Subcutaneous abdominal adipose tissue (tissue), 5 donors: ENCODE measurements around the gene SPEM3.
"Not testable (repeated sequence)": the region's sequence is repeated elsewhere in the genome, so short reads cannot be mapped to it uniquely, and the experiment has no call there.

Experiments used
- H3K27ac ChIP-seq: one replicate; pipeline ENCODE4 v1.7.0; 2013; ENCODE audit warnings: low read depth, mild to moderate bottlenecking, inconsistent platforms, low read length, moderate library complexity
- H3K27me3 ChIP-seq, 5 donors: one replicate each; pipeline ENCODE4 v1.7.0; 2013; ENCODE audit warnings: low read length in 5 of 5, inconsistent platforms in 1 of 5; ENCODE audit not compliant: control insufficient read depth in 5 of 5, insufficient read depth in 4 of 5
- H3K36me3 ChIP-seq, 5 donors: one replicate each; pipeline ENCODE4 v1.7.0; 2013; ENCODE audit warnings: low read length in 5 of 5; ENCODE audit not compliant: control insufficient read depth in 5 of 5, insufficient read depth in 5 of 5
- H3K4me1 ChIP-seq, 5 donors: one replicate each; pipeline ENCODE4 v1.7.0; 2013; ENCODE audit warnings: low read length in 5 of 5, mild to moderate bottlenecking in 3 of 5, moderate library complexity in 1 of 5; ENCODE audit not compliant: control insufficient read depth in 5 of 5, insufficient read depth in 5 of 5
- H3K4me3 ChIP-seq, 5 donors: one replicate each; pipeline ENCODE4 v1.7.0; 2013; ENCODE audit warnings: low read length in 5 of 5, low read depth in 1 of 5
- H3K9ac ChIP-seq, 5 donors: one replicate each; pipeline ENCODE4 v1.7.0; 2013; ENCODE audit warnings: low read length in 5 of 5, mild to moderate bottlenecking in 4 of 5, moderate library complexity in 3 of 5
- H3K9me3 ChIP-seq, 5 donors: one replicate each; pipeline ENCODE4 v1.7.0; 2013; ENCODE audit warnings: low read length in 5 of 5; ENCODE audit not compliant: control insufficient read depth in 5 of 5
- donor health status: healthy.
- donor health status: healthy.
- donor health status: healthy.
- donor health status: healthy.
- donor health status: healthy.

Gene SPEM3

DNA sequence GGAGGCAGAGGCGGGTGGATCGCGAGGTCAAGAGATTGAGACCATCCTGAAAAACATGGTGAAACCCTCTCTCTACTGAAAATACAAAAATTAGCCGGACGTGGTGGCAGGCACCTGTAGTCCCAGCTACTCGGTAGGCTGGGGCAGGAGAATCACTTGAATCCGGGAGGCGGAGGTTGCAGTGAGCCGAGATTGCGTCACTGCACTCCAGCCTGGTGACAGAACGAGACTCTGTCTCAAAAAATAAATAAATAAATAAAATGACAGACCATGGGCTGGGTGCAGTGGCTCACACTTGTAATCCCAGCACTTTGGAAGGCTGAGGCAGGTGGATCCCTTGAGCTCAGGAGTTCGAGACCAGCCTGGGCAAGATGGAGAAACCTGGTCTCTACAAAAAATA, 41.2 kb downstream of the SPEM3 start:
- H3K27me3 ChIP-seq, H3K9ac ChIP-seq, H3K9me3 ChIP-seq, H3K27ac ChIP-seq, H3K4me3 ChIP-seq: not testable (repeated sequence)
- Histone ChIP-seq H3K36me3 (peaks cover 0 to 22% (median 12%) of the 10 kb centered on the region in 5 donors), H3K4me1 (peaks cover 0 to 56% (median 38%) of the 10 kb centered on the region in 5 donors)

DNA sequence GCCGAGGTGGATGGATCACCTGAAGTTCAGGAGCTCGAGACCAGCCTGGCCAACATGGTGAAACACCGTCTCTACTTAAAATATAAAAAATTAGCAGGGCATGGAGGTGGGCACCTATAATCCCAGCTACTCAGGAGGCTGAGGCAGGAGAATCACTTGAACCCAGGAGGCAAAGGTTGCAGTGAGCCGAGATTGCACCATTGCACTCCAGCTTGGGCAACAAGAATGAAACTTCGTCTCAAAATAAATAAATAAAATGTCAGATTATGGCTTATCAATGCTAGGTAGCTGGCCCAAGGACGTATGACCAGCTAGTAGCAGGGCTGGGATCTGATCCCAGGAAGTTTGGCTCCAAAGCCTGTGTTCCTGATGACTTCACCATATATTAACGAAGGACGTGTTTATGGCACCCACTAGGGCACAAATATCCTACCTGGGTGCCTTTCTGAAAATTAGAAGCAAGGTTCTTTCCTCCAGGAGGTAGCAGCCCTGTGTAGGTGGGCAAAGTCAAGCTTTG, 41.9 kb downstream of the SPEM3 start:
- Histone ChIP-seq H3K36me3 (peaks cover 0 to 19% (median 11%) of the 10 kb centered on the region in 5 donors), H3K4me1 (peaks cover 0 to 62% (median 41%) of the 10 kb centered on the region in 5 donors), H3K9ac (peak overlapping the region in 1 of 5 donors; percentile 39)
- H3K27ac ChIP-seq, H3K9me3 ChIP-seq, H3K27me3 ChIP-seq, H3K4me3 ChIP-seq: not testable (repeated sequence)

DNA sequence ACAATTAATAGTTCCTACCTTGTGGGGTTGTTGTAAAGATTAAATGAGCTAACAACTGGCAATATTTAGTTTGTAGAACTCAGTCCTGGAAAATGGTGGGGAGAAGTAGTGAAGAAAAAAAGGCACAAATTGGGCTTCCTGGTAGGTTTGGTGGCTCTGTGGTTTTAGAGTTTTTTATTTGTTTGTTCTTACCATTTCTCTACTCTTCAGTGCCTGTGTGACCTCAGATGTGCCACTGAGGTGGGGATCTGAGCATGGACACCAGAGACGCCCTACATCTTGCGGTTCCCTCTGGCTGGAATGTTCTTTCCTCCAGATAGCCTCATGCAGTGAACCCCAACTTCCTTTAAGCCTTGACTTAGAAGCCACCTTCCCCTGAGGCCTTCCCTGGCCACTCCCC, 43.1 kb downstream of the SPEM3 start:
- no peak overlapping the region for H3K4me3 ChIP-seq
- peaks cover 0 to 7% (median under 1%) of the 10 kb centered on the region in 5 donors for H3K36me3 ChIP-seq
- H3K9me3 ChIP-seq = no peaks in the 10 kb centered on the region
- no peak overlapping the region for H3K27ac ChIP-seq
- peaks cover 11 to 66% (median 49%) of the 10 kb centered on the region in 5 donors for H3K4me1 ChIP-seq
- peak overlapping the region in 1 of 5 donors; percentile 56 for H3K9ac ChIP-seq
- no peaks in the 10 kb centered on the region for H3K27me3 ChIP-seq

DNA sequence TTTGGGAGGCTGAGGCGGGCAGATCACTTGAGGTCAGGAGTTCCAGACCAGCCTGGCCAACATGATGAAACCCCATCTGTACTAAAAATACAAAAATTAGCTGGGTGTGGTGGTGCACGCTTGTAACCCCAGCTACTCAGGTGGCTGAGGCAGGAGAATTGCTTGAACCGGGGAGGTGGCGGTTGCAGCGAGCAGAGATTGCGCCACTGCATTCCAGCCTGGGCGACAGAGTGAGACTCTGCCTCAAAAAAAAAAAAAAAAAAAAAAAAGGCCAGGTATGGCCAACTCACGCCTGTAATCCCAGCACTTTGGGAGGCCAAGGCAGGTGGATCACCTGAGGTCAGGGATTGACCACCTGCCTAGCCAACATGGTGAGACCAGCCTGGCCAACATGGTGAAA, 46.1 kb downstream of the SPEM3 start:
- H3K9me3 ChIP-seq, H3K36me3 ChIP-seq, H3K9ac ChIP-seq, H3K4me3 ChIP-seq, H3K27me3 ChIP-seq: not testable (repeated sequence)
- Histone ChIP-seq H3K4me1 (peaks cover 11 to 66% (median 50%) of the 10 kb centered on the region in 5 donors), H3K27ac (peak overlapping the region; percentile 95)

DNA sequence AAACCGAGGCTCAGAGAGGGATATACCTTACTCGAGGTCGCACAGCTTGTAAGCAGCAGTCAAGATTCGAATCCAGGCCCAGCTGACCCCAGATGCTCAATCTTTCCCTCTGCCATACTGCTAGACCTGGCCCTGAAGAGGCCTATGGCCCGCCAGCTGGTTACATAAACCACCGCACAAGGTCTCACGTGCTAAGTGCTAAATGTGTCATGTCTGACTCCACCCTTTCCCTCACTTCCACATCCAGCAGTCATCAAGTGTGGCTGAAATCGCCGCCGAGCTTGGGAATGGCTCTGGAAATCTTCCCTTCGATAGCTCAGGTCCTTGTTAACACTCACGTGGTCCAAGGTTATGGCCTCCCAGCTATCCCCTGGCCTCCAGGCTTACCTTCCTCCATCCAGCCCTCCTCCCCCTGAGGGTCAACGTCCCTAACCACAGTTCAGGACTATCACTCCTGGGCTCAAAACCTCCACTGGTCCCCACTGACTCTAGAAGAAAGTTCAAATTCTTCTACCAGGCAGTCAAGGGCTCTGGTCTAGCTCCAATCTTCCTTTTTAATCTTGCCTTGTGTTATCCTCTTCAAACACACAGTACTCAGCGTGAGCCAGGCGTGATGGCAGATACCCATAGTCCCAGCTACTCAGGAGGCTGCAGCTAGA, 47.2 kb downstream of the SPEM3 start:
- peaks cover 11 to 68% (median 55%) of the 10 kb centered on the region in 5 donors for H3K4me1 ChIP-seq
- H3K9me3 ChIP-seq = no peaks in the 10 kb centered on the region
- peaks cover 0 to 2% (median 0%) of the 10 kb centered on the region in 5 donors for H3K36me3 ChIP-seq
- H3K4me3 ChIP-seq = peak overlapping the region in 4 of 5 donors; percentile 7 to 48 (median 28)
- H3K9ac ChIP-seq = peak overlapping the region; percentile 1 to 48 (median 34)
- H3K27ac ChIP-seq = peak overlapping the region; percentile 95
- no peaks in the 10 kb centered on the region for H3K27me3 ChIP-seq

DNA sequence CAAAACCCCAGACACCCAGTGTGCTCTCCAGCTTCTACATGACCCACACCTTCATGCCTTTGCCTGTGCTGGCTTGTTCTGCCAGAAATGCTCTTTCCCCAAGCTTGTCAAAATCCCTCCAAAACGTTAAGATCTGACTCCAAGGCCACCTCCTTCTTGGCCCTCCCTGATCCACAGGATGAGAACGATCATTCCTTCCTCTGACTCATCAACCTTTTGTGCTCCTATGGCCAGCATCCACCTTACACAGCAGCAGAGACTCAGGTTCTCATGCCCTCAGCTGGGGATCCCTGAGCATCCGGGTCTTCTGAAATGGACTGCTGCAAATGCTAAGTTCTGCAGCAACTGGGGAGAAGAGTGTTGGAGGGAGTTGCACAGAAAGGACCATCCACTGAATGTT, 47.8 kb downstream of the SPEM3 start:
- Histone ChIP-seq H3K9me3 (no peaks in the 10 kb centered on the region), H3K4me3 (peak overlapping the region in 2 of 5 donors; percentile 7 to 30), H3K9ac (peak overlapping the region in 3 of 5 donors; percentile 1 to 48 (median 34)), H3K27ac (peak overlapping the region; percentile 95), H3K36me3 (peaks cover 0 to under 1% (median 0%) of the 10 kb centered on the region in 5 donors), H3K27me3 (no peaks in the 10 kb centered on the region), H3K4me1 (peaks cover 11 to 68% (median 54%) of the 10 kb centered on the region in 5 donors)

DNA sequence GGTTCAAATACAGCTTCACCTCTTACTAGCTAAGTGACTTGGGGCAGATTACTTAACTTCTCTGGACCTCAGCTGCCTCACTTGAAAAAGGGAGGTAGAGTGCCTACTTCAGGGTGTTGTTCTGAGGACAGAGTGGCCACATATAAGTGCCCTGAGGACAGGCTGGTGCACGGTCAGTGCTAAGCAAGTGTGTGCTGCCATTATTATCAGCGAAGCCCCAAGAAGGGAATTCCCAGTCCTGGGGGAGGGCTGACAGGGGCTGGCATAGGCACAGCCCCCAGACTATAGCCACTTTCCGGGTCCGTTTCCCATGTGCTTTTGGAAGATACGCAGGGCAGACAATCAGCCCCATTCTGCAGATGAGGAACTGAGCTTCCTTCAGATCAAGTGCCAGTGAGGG, 48.3 kb downstream of the SPEM3 start:
- Histone ChIP-seq H3K27me3 (no peaks in the 10 kb centered on the region), H3K4me3 (peak overlapping the region; percentile 68 to 89 (median 84)), H3K9me3 (no peaks in the 10 kb centered on the region), H3K36me3 (no peaks in the 10 kb centered on the region), H3K4me1 (peaks cover 11 to 65% (median 53%) of the 10 kb centered on the region in 5 donors), H3K9ac (peak overlapping the region in 2 of 5 donors; percentile 83 to 88), H3K27ac (peak overlapping the region; percentile 95)

DNA sequence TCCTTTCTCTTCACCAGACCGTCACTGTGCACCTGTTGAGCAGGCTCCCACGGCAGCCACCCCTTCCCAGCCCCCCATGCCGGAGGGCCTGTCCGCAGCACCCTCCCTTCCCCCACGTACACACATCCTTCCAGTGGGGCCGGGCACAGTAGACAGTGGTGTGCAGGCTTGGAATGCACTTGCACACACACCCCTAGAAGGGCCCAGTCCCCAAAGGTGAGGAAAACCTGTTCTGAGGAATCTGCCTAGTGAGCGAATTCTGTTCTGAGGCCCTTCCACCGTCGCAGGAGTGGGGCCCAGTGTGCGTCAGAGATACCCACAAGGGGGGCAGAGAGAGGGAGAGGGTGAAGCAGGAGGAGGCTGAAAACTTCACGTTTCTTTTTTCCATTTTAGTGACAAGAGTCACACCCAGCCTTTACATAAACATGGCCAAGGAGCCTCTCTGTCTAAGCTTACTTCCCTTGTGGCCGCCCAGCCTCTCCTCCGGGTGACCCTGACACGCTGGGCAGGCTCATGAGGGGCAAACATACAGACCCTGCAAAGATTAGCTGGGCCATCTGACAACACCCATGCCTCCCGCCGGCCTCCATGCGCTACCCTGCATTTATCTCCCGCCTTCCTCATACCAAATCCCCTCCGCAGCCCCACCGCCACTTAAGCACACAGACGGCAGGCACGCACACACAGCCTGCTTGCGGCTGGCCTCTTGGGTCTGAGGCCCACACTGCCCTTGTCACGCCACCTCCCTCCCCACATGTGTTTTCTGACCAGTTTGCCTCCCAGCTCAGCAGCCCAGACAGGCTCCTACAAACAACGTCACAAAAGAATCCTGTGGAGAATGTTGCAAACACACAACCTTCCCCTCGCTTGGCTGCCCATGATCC, 49.0 kb downstream of the SPEM3 start:
- peak overlapping the region; percentile 25 to 88 (median 70) for H3K9ac ChIP-seq
- no peaks in the 10 kb centered on the region for H3K36me3 ChIP-seq
- H3K4me3 ChIP-seq = peak overlapping the region; percentile 81 to 99 (median 87)
- H3K27ac ChIP-seq = peak overlapping the region; percentile 95
- H3K4me1 ChIP-seq = peaks cover 11 to 65% (median 53%) of the 10 kb centered on the region in 5 donors
- H3K9me3 ChIP-seq = no peaks in the 10 kb centered on the region
- no peaks in the 10 kb centered on the region for H3K27me3 ChIP-seq

DNA sequence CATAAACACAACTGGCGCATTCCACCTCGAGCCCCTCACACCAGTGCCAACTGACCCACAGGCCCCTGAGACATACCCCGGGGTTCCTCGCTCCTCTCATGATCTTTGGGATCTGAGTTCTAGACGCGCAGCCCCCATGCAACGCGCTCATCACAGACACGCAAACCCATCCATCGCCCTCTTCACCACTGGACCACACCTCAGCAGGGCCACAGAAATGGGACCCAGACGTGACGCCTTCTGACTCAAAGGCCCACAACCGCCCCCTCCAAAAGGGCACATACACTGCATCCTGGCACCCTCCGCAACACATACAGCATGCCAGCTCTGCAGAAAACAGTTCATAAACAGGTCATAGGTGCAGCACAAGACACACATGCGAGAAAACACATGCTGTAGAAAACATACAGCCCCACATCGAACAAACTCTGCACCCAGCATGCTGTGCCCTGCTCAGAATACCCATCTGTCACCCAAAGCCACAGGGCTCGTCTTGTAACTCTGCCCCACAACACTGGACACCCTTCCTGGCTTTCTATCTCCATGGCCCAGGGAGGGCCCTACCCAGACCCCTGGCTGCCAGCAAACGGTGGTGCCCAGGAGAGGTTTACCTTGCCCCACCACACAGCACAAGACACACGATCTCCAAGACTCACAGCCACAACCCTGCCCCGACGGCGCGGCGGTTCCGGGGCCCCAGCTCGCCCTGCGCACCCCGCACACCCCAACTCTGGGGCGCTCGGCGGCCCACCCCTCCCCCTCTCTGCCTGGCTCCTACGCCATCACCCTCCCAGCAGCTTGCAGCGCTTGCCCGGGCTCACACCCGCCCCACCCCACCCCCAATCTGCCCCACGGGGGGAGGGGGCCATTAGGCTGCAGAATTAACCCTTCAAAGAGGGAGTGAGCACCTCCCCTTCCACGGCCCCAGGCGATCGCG, 49.9 kb downstream of the SPEM3 start:
- peak overlapping the region; percentile 81 to 99 (median 87) for H3K4me3 ChIP-seq
- H3K9me3 ChIP-seq = no peaks in the 10 kb centered on the region
- peak overlapping the region; percentile 95 for H3K27ac ChIP-seq
- no peaks in the 10 kb centered on the region for H3K27me3 ChIP-seq
- H3K4me1 ChIP-seq = peaks cover 14 to 73% (median 61%) of the 10 kb centered on the region in 5 donors
- peak overlapping the region; percentile 75 to 95 (median 83) for H3K9ac ChIP-seq
- no peaks in the 10 kb centered on the region for H3K36me3 ChIP-seq
